Stimulated activated naive B cell treated with anti-CD40 and anti-IgM and Interleukin-4, amounts not matched to agents 10 μg/mL and 1 μg/mL and 100 μg/mL, for 72 hours (primary cell): ENCODE measurements around the gene AP3S2.
A peak's percentile ranks its signal among the peaks of the same experiment; 100 is the strongest.
"Not testable (repeated sequence)": the region's sequence is repeated elsewhere in the genome, so short reads cannot be mapped to it uniquely, and the experiment has no call there.

Source experiments
- ATAC-seq, 2 donors: fragments of 150-1000 bp; cut with Tn5 transposase; replicated peaks; 2 replicates each; pipeline ENCODE4 v1.10.0; 2021; ENCODE audit warnings: moderate library complexity in 1 of 2
- DNase-seq: peaks from one replicate; pipeline ENCODE4 v3.0.0; 2021
- H3K27ac Mint-ChIP-seq: one replicate; pipeline ENCODE4 v1.8.0; 2022; ENCODE audit warnings: mild to moderate bottlenecking, mixed read lengths
- H3K27me3 Mint-ChIP-seq, 2 donors: one replicate each; pipeline ENCODE4 v1.8.0; 2022; ENCODE audit warnings: mixed read lengths in 2 of 2
- H3K36me3 Mint-ChIP-seq, 2 donors: one replicate each; pipeline ENCODE4 v1.8.0; 2022; ENCODE audit warnings: mixed read lengths in 2 of 2, mild to moderate bottlenecking in 1 of 2
- H3K4me1 Mint-ChIP-seq, 2 donors: one replicate each; pipeline ENCODE4 v1.8.0; 2022; ENCODE audit warnings: mixed read lengths in 2 of 2, mild to moderate bottlenecking in 1 of 2
- H3K4me3 Mint-ChIP-seq, 2 donors: one replicate each; pipeline ENCODE4 v1.8.0; 2022; ENCODE audit warnings: mild to moderate bottlenecking in 2 of 2, mixed read lengths in 2 of 2, moderate library complexity in 1 of 2
- H3K9me3 Mint-ChIP-seq, 2 donors: one replicate each; pipeline ENCODE4 v1.8.0; 2022; ENCODE audit warnings: mixed read lengths in 2 of 2, mild to moderate bottlenecking in 1 of 2

AP3S2 gene

GRCh38 chr15:89790661-89791060, 103.1 kb downstream of the AP3S2 start:
- no peaks in the 10 kb centered on the region for H3K27me3 Mint-ChIP-seq
- H3K4me1 Mint-ChIP-seq = no peaks in the 10 kb centered on the region
- H3K4me3 Mint-ChIP-seq = no peak overlapping the region
- H3K9me3 Mint-ChIP-seq = peaks cover 4 to 7% of the 10 kb centered on the region in 2 donors
- DNase-seq = no peak
- H3K27ac Mint-ChIP-seq = no peak overlapping the region
- no peak for ATAC-seq
- no peaks in the 10 kb centered on the region for H3K36me3 Mint-ChIP-seq

- H3K27me3 Mint-ChIP-seq = no peaks in the 10 kb centered on the region
- ATAC-seq (no peak), DNase-seq (no peak)
- H3K4me3 Mint-ChIP-seq = no peak overlapping the region
- no peaks in the 10 kb centered on the region for H3K4me1 Mint-ChIP-seq
- no peak overlapping the region for H3K27ac Mint-ChIP-seq
- H3K36me3 Mint-ChIP-seq = no peaks in the 10 kb centered on the region
- H3K9me3 Mint-ChIP-seq = peaks cover 4 to 7% of the 10 kb centered on the region in 2 donors
Measured at GRCh38 chr15:89790206-89790605, 103.6 kb downstream of the AP3S2 start.

- ATAC-seq, H3K27ac Mint-ChIP-seq, H3K4me1 Mint-ChIP-seq, H3K4me3 Mint-ChIP-seq, H3K36me3 Mint-ChIP-seq, H3K9me3 Mint-ChIP-seq, DNase-seq, H3K27me3 Mint-ChIP-seq: not testable (repeated sequence)
Measured at GRCh38 chr15:89788585-89788984, 105.2 kb downstream of the AP3S2 start.

- H3K36me3 Mint-ChIP-seq = no peaks in the 10 kb centered on the region
- H3K27me3 Mint-ChIP-seq = no peaks in the 10 kb centered on the region
- DNase-seq (no peak), ATAC-seq (no peak)
- H3K4me3 Mint-ChIP-seq = no peak overlapping the region
- H3K27ac Mint-ChIP-seq = no peak overlapping the region
- H3K9me3 Mint-ChIP-seq = peaks cover 4 to 7% of the 10 kb centered on the region in 2 donors
- H3K4me1 Mint-ChIP-seq = peaks cover 3% of the 10 kb centered on the region in 2 donors
Measured at GRCh38 chr15:89787944-89788343, 105.8 kb downstream of the AP3S2 start.

- no peaks in the 10 kb centered on the region for H3K36me3 Mint-ChIP-seq
- ATAC-seq (no peak), DNase-seq (no peak)
- H3K27ac Mint-ChIP-seq = no peak overlapping the region
- no peaks in the 10 kb centered on the region for H3K27me3 Mint-ChIP-seq
- no peak overlapping the region for H3K4me3 Mint-ChIP-seq
- peaks cover 4 to 10% of the 10 kb centered on the region in 2 donors for H3K9me3 Mint-ChIP-seq
- H3K4me1 Mint-ChIP-seq = peaks cover 19 to 24% of the 10 kb centered on the region in 2 donors
Measured at GRCh38 chr15:89785774-89786140, 108.0 kb downstream of the AP3S2 start.

GRCh38 chr15:89785064-89785773, 108.6 kb downstream of the AP3S2 start:
- Mint-ChIP-seq H3K4me3 (no peak overlapping the region), H3K27me3 (no peaks in the 10 kb centered on the region), H3K9me3 (peaks cover 4 to 10% of the 10 kb centered on the region in 2 donors), H3K27ac (no peak overlapping the region), H3K36me3 (no peaks in the 10 kb centered on the region), H3K4me1 (peaks cover 22 to 29% of the 10 kb centered on the region in 2 donors)
- ATAC-seq = no peak
- DNase-seq = no peak

- Mint-ChIP-seq H3K27ac (no peak overlapping the region), H3K36me3 (no peaks in the 10 kb centered on the region)
Measured at GRCh38 chr15:89784686-89784960, 109.2 kb downstream of the AP3S2 start.

GRCh38 chr15:89783861-89784685, 109.7 kb downstream of the AP3S2 start:
- no peak overlapping the region for H3K27ac Mint-ChIP-seq
- H3K9me3 Mint-ChIP-seq = peaks cover 4 to 10% of the 10 kb centered on the region in 2 donors
- ATAC-seq (no peak), DNase-seq (no peak)
- peaks cover 22 to 31% of the 10 kb centered on the region in 2 donors for H3K4me1 Mint-ChIP-seq
- H3K27me3 Mint-ChIP-seq = no peaks in the 10 kb centered on the region
- H3K4me3 Mint-ChIP-seq = no peak overlapping the region
- no peaks in the 10 kb centered on the region for H3K36me3 Mint-ChIP-seq

More at GRCh38 chr15:89784686-89784960, 109.2 kb downstream of the AP3S2 start:
- Mint-ChIP-seq H3K27me3 (no peaks in the 10 kb centered on the region), H3K4me1 (peaks cover 22 to 31% of the 10 kb centered on the region in 2 donors), H3K4me3 (no peak overlapping the region), H3K9me3 (peaks cover 4 to 10% of the 10 kb centered on the region in 2 donors)
- ATAC-seq (no peak), DNase-seq (no peak)

- ATAC-seq = no peak
- Mint-ChIP-seq H3K36me3 (no peaks in the 10 kb centered on the region), H3K4me1 (peaks cover 22 to 31% of the 10 kb centered on the region in 2 donors), H3K9me3 (peaks cover 4 to 8% of the 10 kb centered on the region in 2 donors), H3K4me3 (no peak overlapping the region), H3K27me3 (peaks cover 1 to 7% of the 10 kb centered on the region in 2 donors), H3K27ac (no peak overlapping the region)
- no peak for DNase-seq
Measured at GRCh38 chr15:89783111-89783860, 110.5 kb downstream of the AP3S2 start.

GRCh38 chr15:89782619-89782950, 111.2 kb downstream of the AP3S2 start:
- H3K27ac Mint-ChIP-seq, H3K36me3 Mint-ChIP-seq, H3K4me3 Mint-ChIP-seq, ATAC-seq, H3K9me3 Mint-ChIP-seq, DNase-seq: not testable (repeated sequence)
- Mint-ChIP-seq H3K4me1 (peaks cover 22 to 31% of the 10 kb centered on the region in 2 donors), H3K27me3 (peaks cover 7 to 14% of the 10 kb centered on the region in 2 donors)

GRCh38 chr15:89781891-89782618, 111.7 kb downstream of the AP3S2 start:
- peaks cover 9 to 17% of the 10 kb centered on the region in 2 donors for H3K27me3 Mint-ChIP-seq
- peaks cover 0 to 2% of the 10 kb centered on the region in 2 donors for H3K9me3 Mint-ChIP-seq
- peaks cover 22 to 34% of the 10 kb centered on the region in 2 donors for H3K4me1 Mint-ChIP-seq
- peak overlapping the region; percentile 31 for H3K27ac Mint-ChIP-seq
- DNase-seq = peak; percentile 41
- peak; percentile 83 to 89 for ATAC-seq
- H3K36me3 Mint-ChIP-seq = no peaks in the 10 kb centered on the region
- no peak overlapping the region for H3K4me3 Mint-ChIP-seq

GRCh38 chr15:89781055-89781454, 112.7 kb downstream of the AP3S2 start:
- peak overlapping the region; percentile 25 for H3K27ac Mint-ChIP-seq
- H3K9me3 Mint-ChIP-seq = peaks cover 0 to 2% of the 10 kb centered on the region in 2 donors
- peaks cover 22 to 41% of the 10 kb centered on the region in 2 donors for H3K4me1 Mint-ChIP-seq
- H3K27me3 Mint-ChIP-seq = peaks cover 11 to 20% of the 10 kb centered on the region in 2 donors
- no peaks in the 10 kb centered on the region for H3K36me3 Mint-ChIP-seq
- DNase-seq (peak; percentile 45), ATAC-seq (peak; percentile 68 to 74)
- peak overlapping the region in 1 of 2 donors; percentile 1 for H3K4me3 Mint-ChIP-seq

- DNase-seq (no peak), ATAC-seq (no peak)
- Mint-ChIP-seq H3K4me1 (peaks cover 22 to 41% of the 10 kb centered on the region in 2 donors), H3K27ac (peak overlapping the region; percentile 25), H3K36me3 (no peaks in the 10 kb centered on the region), H3K27me3 (peaks cover 11 to 20% of the 10 kb centered on the region in 2 donors), H3K9me3 (peaks cover 0 to 2% of the 10 kb centered on the region in 2 donors), H3K4me3 (peak overlapping the region in 1 of 2 donors; percentile 1)
Measured at GRCh38 chr15:89780601-89781000, 113.2 kb downstream of the AP3S2 start.
